ENCODE data around the gene OSER1.

DNA sequence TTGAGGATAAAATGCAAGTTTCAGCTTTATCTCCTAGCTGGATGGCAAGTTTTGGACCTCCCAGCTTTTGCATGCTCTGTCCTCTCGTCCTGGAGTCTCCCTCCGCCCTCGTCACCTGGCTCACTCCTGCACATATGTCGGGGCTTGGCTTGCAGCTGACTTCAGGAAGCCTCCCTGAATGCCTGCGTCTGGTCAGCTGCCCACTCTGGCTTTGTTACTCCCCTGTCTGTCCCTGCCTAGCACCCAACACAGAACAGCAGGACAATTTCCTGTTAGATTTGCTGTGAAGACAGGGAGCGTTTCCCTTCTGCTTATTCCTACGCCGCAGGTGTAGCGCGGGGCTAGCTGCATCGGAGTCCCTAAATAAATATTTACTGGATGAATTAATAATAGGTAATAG, 29.0 kb downstream of the OSER1 start:
- TF ChIP-seq, protein P1, sequence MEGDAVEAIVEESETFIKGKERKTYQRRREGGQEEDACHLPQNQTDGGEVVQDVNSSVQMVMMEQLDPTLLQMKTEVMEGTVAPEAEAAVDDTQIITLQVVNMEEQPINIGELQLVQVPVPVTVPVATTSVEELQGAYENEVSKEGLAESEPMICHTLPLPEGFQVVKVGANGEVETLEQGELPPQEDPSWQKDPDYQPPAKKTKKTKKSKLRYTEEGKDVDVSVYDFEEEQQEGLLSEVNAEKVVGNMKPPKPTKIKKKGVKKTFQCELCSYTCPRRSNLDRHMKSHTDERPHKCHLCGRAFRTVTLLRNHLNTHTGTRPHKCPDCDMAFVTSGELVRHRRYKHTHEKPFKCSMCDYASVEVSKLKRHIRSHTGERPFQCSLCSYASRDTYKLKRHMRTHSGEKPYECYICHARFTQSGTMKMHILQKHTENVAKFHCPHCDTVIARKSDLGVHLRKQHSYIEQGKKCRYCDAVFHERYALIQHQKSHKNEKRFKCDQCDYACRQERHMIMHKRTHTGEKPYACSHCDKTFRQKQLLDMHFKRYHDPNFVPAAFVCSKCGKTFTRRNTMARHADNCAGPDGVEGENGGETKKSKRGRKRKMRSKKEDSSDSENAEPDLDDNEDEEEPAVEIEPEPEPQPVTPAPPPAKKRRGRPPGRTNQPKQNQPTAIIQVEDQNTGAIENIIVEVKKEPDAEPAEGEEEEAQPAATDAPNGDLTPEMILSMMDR (IDR thresholded peaks at IDR 0.05; ENCODE audit: borderline replicate concordance, extremely low read depth, low read length, poor library complexity, severe bottlenecking), result no peak
- TF ChIP-seq EZH2 (IDR thresholded peaks at IDR 0.05; ENCODE audit: borderline replicate concordance, low read depth, low read length, severe bottlenecking), result no peak
